Measurements from ENCODE around the gene LRIG1. TPM values are rescaled to one million over a fixed set of nuclear protein-coding genes. Genes with fewer than 3 reads are reported as not detected.
A peak's percentile ranks its signal among the peaks of the same experiment; 100 is the strongest.

The LRIG1 gene
- total RNA-seq, 1 experiment from 2014 or later = 2.2 TPM

GRCh38 chr3:66431494-66431893 is 69.3 kb downstream of the LRIG1 start:
- POLR2A ChIA-PET (ENCODE audit: unreplicated experiment) = no interaction called here
- intact Hi-C loops (cut with micrococcal nuclease) = no loop called here
- Histone ChIP-seq H3F3A (ENCODE audit: low read length, unreplicated experiment) (no peaks in the 10 kb centered on the region), H3K9ac (ENCODE audit: low read length) (no peak overlapping the region), H4K20me1 (ENCODE audit: low read length) (no peaks in the 10 kb centered on the region), H3K27me3 (ENCODE audit: low read length) (no peaks in the 10 kb centered on the region), H3K36me3 (ENCODE audit: low read depth, low read length) (no peaks in the 10 kb centered on the region), H3K27ac (ENCODE audit: low read length) (no peak overlapping the region), H3K4me1 (ENCODE audit: insufficient read depth, low read length) (peaks cover 12% of the 10 kb centered on the region; the same call in 1 of the 2 replicates), H3K4me3 (ENCODE audit: low read length) (no peak overlapping the region), H3K79me2 (ENCODE audit: low read length) (no peaks in the 10 kb centered on the region), H2AFZ (ENCODE audit: low read length) (no peak overlapping the region), H3K9me3 (ENCODE audit: low read length) (no peaks in the 10 kb centered on the region), H3K4me2 (ENCODE audit: low read length) (no peak overlapping the region), H3K9me2 (replicated peaks; ENCODE audit: low read length) (no peaks in the 10 kb centered on the region)
- no peak for DNase-seq
- no peak for ATAC-seq
- CTCF ChIA-PET = no interaction called here
- no TSS peak for BruUV-seq (replicated peaks)
- TF ChIP-seq, protein P1, sequence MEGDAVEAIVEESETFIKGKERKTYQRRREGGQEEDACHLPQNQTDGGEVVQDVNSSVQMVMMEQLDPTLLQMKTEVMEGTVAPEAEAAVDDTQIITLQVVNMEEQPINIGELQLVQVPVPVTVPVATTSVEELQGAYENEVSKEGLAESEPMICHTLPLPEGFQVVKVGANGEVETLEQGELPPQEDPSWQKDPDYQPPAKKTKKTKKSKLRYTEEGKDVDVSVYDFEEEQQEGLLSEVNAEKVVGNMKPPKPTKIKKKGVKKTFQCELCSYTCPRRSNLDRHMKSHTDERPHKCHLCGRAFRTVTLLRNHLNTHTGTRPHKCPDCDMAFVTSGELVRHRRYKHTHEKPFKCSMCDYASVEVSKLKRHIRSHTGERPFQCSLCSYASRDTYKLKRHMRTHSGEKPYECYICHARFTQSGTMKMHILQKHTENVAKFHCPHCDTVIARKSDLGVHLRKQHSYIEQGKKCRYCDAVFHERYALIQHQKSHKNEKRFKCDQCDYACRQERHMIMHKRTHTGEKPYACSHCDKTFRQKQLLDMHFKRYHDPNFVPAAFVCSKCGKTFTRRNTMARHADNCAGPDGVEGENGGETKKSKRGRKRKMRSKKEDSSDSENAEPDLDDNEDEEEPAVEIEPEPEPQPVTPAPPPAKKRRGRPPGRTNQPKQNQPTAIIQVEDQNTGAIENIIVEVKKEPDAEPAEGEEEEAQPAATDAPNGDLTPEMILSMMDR (conservative IDR thresholded peaks at IDR 0.05; ENCODE audit: low read depth, low read length) = no peak
- TF ChIP-seq EZH2phosphoT487 (IDR thresholded peaks at IDR 0.05; ENCODE audit: borderline replicate concordance, low read length) = no peak
- no peak for TF ChIP-seq EZH2 (IDR thresholded peaks at IDR 0.05; ENCODE audit: low read length, unreplicated experiment)

GRCh38 chr3:66430876-66431275 is 69.9 kb downstream of the LRIG1 start:
- intact Hi-C loops (cut with micrococcal nuclease) = no loop called here
- Histone ChIP-seq H3K27ac (ENCODE audit: low read length) (no peak overlapping the region), H4K20me1 (ENCODE audit: low read length) (no peaks in the 10 kb centered on the region), H3K4me3 (ENCODE audit: low read length) (no peak overlapping the region), H3K9me3 (ENCODE audit: low read length) (no peaks in the 10 kb centered on the region), H2AFZ (ENCODE audit: low read length) (no peak overlapping the region), H3F3A (ENCODE audit: low read length, unreplicated experiment) (no peaks in the 10 kb centered on the region), H3K4me2 (ENCODE audit: low read length) (no peak overlapping the region), H3K9me2 (replicated peaks; ENCODE audit: low read length) (no peaks in the 10 kb centered on the region), H3K4me1 (ENCODE audit: insufficient read depth, low read length) (peaks cover 12% of the 10 kb centered on the region; the same call in 1 of the 2 replicates), H3K36me3 (ENCODE audit: low read depth, low read length) (no peaks in the 10 kb centered on the region), H3K27me3 (ENCODE audit: low read length) (no peaks in the 10 kb centered on the region), H3K79me2 (ENCODE audit: low read length) (no peaks in the 10 kb centered on the region), H3K9ac (ENCODE audit: low read length) (no peak overlapping the region)
- ATAC-seq (no peak), DNase-seq (no peak)
- TF ChIP-seq EZH2 (IDR thresholded peaks at IDR 0.05; ENCODE audit: low read length, unreplicated experiment) (no peak), EZH2phosphoT487 (IDR thresholded peaks at IDR 0.05; ENCODE audit: borderline replicate concordance, low read length) (no peak)
- TF ChIP-seq, protein P1 (conservative IDR thresholded peaks at IDR 0.05; ENCODE audit: low read depth, low read length) = no peak
- ChIA-PET CTCF (no interaction called here), POLR2A (ENCODE audit: unreplicated experiment) (no interaction called here)
- BruUV-seq (replicated peaks) = no TSS peak

GRCh38 chr3:66428733-66429132 is 72.1 kb downstream of the LRIG1 start:
- TF ChIP-seq EZH2 (IDR thresholded peaks at IDR 0.05; ENCODE audit: low read length, unreplicated experiment) = no peak
- TF ChIP-seq EZH2phosphoT487 (IDR thresholded peaks at IDR 0.05; ENCODE audit: borderline replicate concordance, low read length) = no peak
- TF ChIP-seq, protein P1 (conservative IDR thresholded peaks at IDR 0.05; ENCODE audit: low read depth, low read length) = no peak
- H2AFZ ChIP-seq (ENCODE audit: low read length) = no peak overlapping the region
- no peak overlapping the region for H3K4me3 ChIP-seq (ENCODE audit: low read length)
- H3K9me2 ChIP-seq (replicated peaks; ENCODE audit: low read length) = no peaks in the 10 kb centered on the region
- H3K36me3 ChIP-seq (ENCODE audit: low read depth, low read length) = no peaks in the 10 kb centered on the region
- intact Hi-C loops (cut with micrococcal nuclease) = no loop called here
- H3K4me2 ChIP-seq (ENCODE audit: low read length) = peak overlapping the region; percentile 46
- H3K9ac ChIP-seq (ENCODE audit: low read length) = no peak overlapping the region
- peak overlapping the region; percentile 39; the same call in 1 of the 2 replicates for H3K27ac ChIP-seq (ENCODE audit: low read length)
- no peaks in the 10 kb centered on the region for H4K20me1 ChIP-seq (ENCODE audit: low read length)
- H3K9me3 ChIP-seq (ENCODE audit: low read length) = no peaks in the 10 kb centered on the region
- no peaks in the 10 kb centered on the region for H3K27me3 ChIP-seq (ENCODE audit: low read length)
- peaks cover 12% of the 10 kb centered on the region; the same call in 1 of the 2 replicates for H3K4me1 ChIP-seq (ENCODE audit: insufficient read depth, low read length)
- ChIA-PET CTCF (no interaction called here), POLR2A (ENCODE audit: unreplicated experiment) (no interaction called here)
- no peaks in the 10 kb centered on the region for H3K79me2 ChIP-seq (ENCODE audit: low read length)
- ATAC-seq = peak; percentile 96
- no peaks in the 10 kb centered on the region for H3F3A ChIP-seq (ENCODE audit: low read length, unreplicated experiment)
- no TSS peak for BruUV-seq (replicated peaks)
- peak; percentile 84 for DNase-seq

All from PC-3 (cell line).